Upper lobe of right lung (tissue), 1 donor: ENCODE data around the gene EHD2. TPM values are rescaled to one million over a fixed set of nuclear protein-coding genes. Genes with fewer than 3 reads are reported as not detected.
"Not testable (repeated sequence)": the region's sequence is repeated elsewhere in the genome, so short reads cannot be mapped to it uniquely, and the experiment has no call there.

Experiments used
- ATAC-seq: fragments of 200-7000 bp; cut with Tn5 transposase; one replicate; pipeline ENCODE4 v1.9.1; 2020; ENCODE audit warnings: mild to moderate bottlenecking, moderate library complexity
- DNase-seq: peaks from one replicate; pipeline ENCODE4 v3.0.0-alpha.2; 2020
- H3K27ac ChIP-seq: fragments of 200-600 bp; one replicate; pipeline ENCODE4 v1.8.0; 2022
- H3K27me3 ChIP-seq: fragments of 200-600 bp; one replicate; pipeline ENCODE4 v1.8.0; 2022; ENCODE audit warnings: mild to moderate bottlenecking
- H3K36me3 ChIP-seq: fragments of 200-600 bp; one replicate; pipeline ENCODE4 v1.8.0; 2022
- H3K4me1 ChIP-seq: fragments of 200-600 bp; one replicate; pipeline ENCODE4 v1.8.0; 2022
- H3K4me3 ChIP-seq: fragments of 200-600 bp; one replicate; pipeline ENCODE4 v1.8.0; 2022; ENCODE audit warnings: mild to moderate bottlenecking
- H3K9me3 ChIP-seq: fragments of 200-600 bp; one replicate; pipeline ENCODE4 v1.8.0; 2022
- CTCF ChIP-seq: fragments of 200-600 bp; IDR thresholded peaks from one replicate; pipeline ENCODE4 v1.8.0; 2022; ENCODE audit warnings: antibody characterized with exemption
- intact Hi-C: fragments of 100-400 bp; cut with DNase I; formaldehyde crosslinking; loops from one replicate; pipeline ENCODE4 v1.11.0; 2022
- total RNA-seq: library from RNA; stranded (reverse); fragmentation: NEBNext Ultra II Directional; extraction: Animal tissue kit (Norgen Biotek cat#: 25700); gene quantifications from one replicate; pipeline ENCODE4 v1.2.1, GENCODE V29; 2021
- donor health status: DM: no; HTN: yes; CAD: no; lungs with severe emphysema.

Gene EHD2
- total RNA-seq, 1 donor from 2014 or later, result 210 TPM

- ATAC-seq, result no peak
- DNase-seq, result no peak
- Histone ChIP-seq H3K4me1 (no peaks in the 10 kb centered on the region), H3K36me3 (peaks cover 48% of the 10 kb centered on the region), H3K27me3 (no peaks in the 10 kb centered on the region), H3K4me3 (no peak overlapping the region), H3K9me3 (peaks cover 5% of the 10 kb centered on the region), H3K27ac (no peak overlapping the region)
- no peak for TF ChIP-seq CTCF
- intact Hi-C loops, result no loop called here
These were observed 47.4 kb downstream of the EHD2 start for GRCh38 chr19:47760632-47760999.

GRCh38 chr19:47761566-47761965 lies 48.3 kb downstream of the EHD2 start:
- Histone ChIP-seq H3K27me3 (no peaks in the 10 kb centered on the region), H3K36me3 (peaks cover 39% of the 10 kb centered on the region), H3K27ac (no peak overlapping the region), H3K9me3 (peaks cover 5% of the 10 kb centered on the region), H3K4me1 (peaks cover 3% of the 10 kb centered on the region), H3K4me3 (no peak overlapping the region)
- DNase-seq (no peak), ATAC-seq (no peak)
- TF ChIP-seq CTCF, result no peak
- intact Hi-C loops, result no loop called here

- no peak for DNase-seq
- intact Hi-C loops, result no loop called here
- H3K9me3 ChIP-seq, result peaks cover 5% of the 10 kb centered on the region
These were observed 48.9 kb downstream of the EHD2 start for GRCh38 chr19:47762151-47762550.

GRCh38 chr19:47762615-47763308 lies 49.5 kb downstream of the EHD2 start:
- no peak for TF ChIP-seq CTCF
- Histone ChIP-seq H3K27ac (no peak overlapping the region), H3K4me1 (peaks cover 3% of the 10 kb centered on the region), H3K27me3 (no peaks in the 10 kb centered on the region), H3K36me3 (peaks cover 27% of the 10 kb centered on the region), H3K9me3 (peaks cover 5% of the 10 kb centered on the region), H3K4me3 (no peak overlapping the region)
- peak; percentile 40 for ATAC-seq
- no peak for DNase-seq
- intact Hi-C loops, result no loop called here

More at GRCh38 chr19:47762151-47762550, 48.9 kb downstream of the EHD2 start:
- ATAC-seq, result no peak
- H3K4me1 ChIP-seq, result peaks cover 3% of the 10 kb centered on the region
- TF ChIP-seq CTCF, result no peak
- H3K27me3 ChIP-seq, result no peaks in the 10 kb centered on the region
- no peak overlapping the region for H3K27ac ChIP-seq
- H3K36me3 ChIP-seq, result peaks cover 33% of the 10 kb centered on the region
- H3K4me3 ChIP-seq, result no peak overlapping the region

- H3K27ac ChIP-seq, H3K4me1 ChIP-seq, intact Hi-C loops, H3K9me3 ChIP-seq, DNase-seq, ATAC-seq, H3K27me3 ChIP-seq, H3K36me3 ChIP-seq, H3K4me3 ChIP-seq: not testable (repeated sequence)
These were observed 51.5 kb downstream of the EHD2 start for GRCh38 chr19:47764705-47765104.

GRCh38 chr19:47765523-47766358 lies 52.5 kb downstream of the EHD2 start:
- no peaks in the 10 kb centered on the region for H3K9me3 ChIP-seq
- TF ChIP-seq CTCF, result peak; percentile 73
- H3K4me3 ChIP-seq, result no peak overlapping the region
- intact Hi-C loops, result no loop called here
- H3K27ac ChIP-seq, result no peak overlapping the region
- DNase-seq (peak; percentile 79), ATAC-seq (peak; percentile 77)
- H3K4me1 ChIP-seq, result peaks cover 3% of the 10 kb centered on the region
- H3K36me3 ChIP-seq, result no peaks in the 10 kb centered on the region
- no peaks in the 10 kb centered on the region for H3K27me3 ChIP-seq
